IPS-18c (cell line): Measurements from ENCODE around the gene ISM2.

Source experiments
- H3K4me3 ChIP-seq: 2 replicates; pipeline ENCODE4 v1.7.0; 2013; ENCODE audit warnings: low read depth, mild to moderate bottlenecking, low read length, moderate library complexity; ENCODE audit not compliant: insufficient read depth
- H3K9me3 ChIP-seq: one replicate; pipeline ENCODE4 v1.6.1; 2013; ENCODE audit warnings: mild to moderate bottlenecking, low read length, moderate library complexity; ENCODE audit not compliant: control insufficient read depth, insufficient read depth

Gene ISM2

DNA sequence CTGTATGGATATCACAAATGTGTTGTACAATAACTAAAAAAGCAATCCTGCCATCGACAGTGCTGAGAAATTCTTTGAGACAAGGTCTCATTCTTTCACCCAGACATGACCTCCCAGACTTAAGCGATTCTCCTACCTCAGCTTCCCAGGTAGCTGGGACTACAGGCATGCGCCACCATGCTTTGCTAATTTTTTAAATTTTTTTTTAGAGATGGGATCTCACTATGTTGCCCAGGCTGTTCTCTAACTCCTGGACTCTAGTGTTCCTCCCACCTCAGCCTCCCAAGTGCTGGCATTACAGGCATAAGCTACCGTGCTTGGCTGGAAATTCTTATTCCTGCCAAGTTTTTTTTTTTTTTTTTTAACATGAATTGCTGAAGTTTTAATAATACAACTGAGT lies 58.8 kb downstream of the ISM2 start:
- H3K9me3 ChIP-seq = no peaks in the 10 kb centered on the region

GRCh38 chr14:77438596-77438995 lies 60.0 kb downstream of the ISM2 start:
- H3K9me3 ChIP-seq = no peaks in the 10 kb centered on the region

More for the DNA sequence above, 58.8 kb downstream of the ISM2 start:
- H3K4me3 ChIP-seq = no peak overlapping the region

DNA sequence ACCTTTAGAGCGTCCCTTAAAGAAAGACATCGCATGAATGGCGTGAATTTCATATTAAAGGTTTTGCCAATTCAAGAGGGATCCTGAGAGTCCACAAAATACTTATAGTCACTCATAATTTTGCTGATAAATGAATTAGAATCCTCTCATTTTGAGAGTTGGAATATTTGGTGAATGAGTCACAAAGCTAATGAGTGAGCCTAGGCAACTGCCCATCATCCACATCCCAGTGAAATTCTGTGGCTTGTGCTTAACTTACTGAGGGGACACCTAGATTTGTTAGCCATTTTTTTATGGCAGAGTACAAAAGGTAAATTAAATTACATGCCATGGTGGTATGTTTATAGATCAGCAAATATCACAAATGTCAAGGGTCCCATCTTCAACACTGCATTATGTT lies 62.6 kb downstream of the ISM2 start:
- no peak overlapping the region for H3K4me3 ChIP-seq
- no peaks in the 10 kb centered on the region for H3K9me3 ChIP-seq

More at GRCh38 chr14:77438596-77438995, 60.0 kb downstream of the ISM2 start:
- no peak overlapping the region for H3K4me3 ChIP-seq

- Histone ChIP-seq H3K4me3 (no peak overlapping the region), H3K9me3 (no peaks in the 10 kb centered on the region)
Observed at GRCh38 chr14:77426396-77426795, 72.2 kb downstream of the ISM2 start.

DNA sequence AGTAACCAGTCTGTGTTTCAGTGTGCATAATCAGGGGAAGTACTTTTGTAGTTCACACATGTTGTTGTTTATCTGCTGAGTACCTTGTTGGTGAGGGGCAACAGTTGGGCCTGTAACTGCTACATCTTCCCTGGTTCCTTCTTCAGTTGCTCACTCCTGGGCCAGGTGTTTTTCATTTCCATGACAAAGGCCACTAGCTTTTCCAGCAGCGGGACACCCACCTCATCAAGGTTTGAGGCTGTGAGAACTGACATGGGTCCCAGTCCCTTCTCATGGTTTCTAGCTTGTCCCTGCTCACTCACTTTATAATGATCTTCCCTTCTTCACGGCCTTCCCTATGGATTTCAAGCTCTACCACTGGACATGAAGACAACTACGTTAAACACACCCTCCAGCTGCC lies 73.8 kb downstream of the ISM2 start:
- peak overlapping the region; percentile 5; the same call in 1 of the 2 replicates for H3K4me3 ChIP-seq

More for the DNA sequence above, 73.8 kb downstream of the ISM2 start:
- peaks cover under 1% of the 10 kb centered on the region for H3K9me3 ChIP-seq
